ENCODE results near the gene OTX2. TPM values are rescaled to one million over a fixed set of nuclear protein-coding genes. Genes with fewer than 3 reads are reported as not detected.

OTX2 gene
- total and polyA plus RNA-seq, 2 of the 13 experiments (the other 11 are each of a cell fraction or from before 2014, with no cell fraction given), result not detected

- TF ChIP-seq CTCF (CRISPR knock-in tag; IDR thresholded peaks at IDR 0.05), result no peak
- no peak for TF ChIP-seq SMYD3 (CRISPR knock-in tag; IDR thresholded peaks at IDR 0.05)
- no peak for TF ChIP-seq ZNF331 (CRISPR knock-in tag; IDR thresholded peaks at IDR 0.05)
- no peak for TF ChIP-seq PHB2 (IDR thresholded peaks at IDR 0.05; ENCODE audit: partially characterized antibody)
- no peak for TF ChIP-seq POLR2AphosphoS5 (IDR thresholded peaks at IDR 0.05; ENCODE audit: low read depth, low read length)
- no peak for TF ChIP-seq NR2F6 (IDR thresholded peaks at IDR 0.05)
- no peak for TF ChIP-seq NR2F6 (CRISPR knock-in tag; IDR thresholded peaks at IDR 0.05)
- no peak for TF ChIP-seq POLR2G (IDR thresholded peaks at IDR 0.05; ENCODE audit: low read depth, low read length)
- no peak for TF ChIP-seq HOXA9 (CRISPR knock-in tag; IDR thresholded peaks at IDR 0.05; ENCODE audit: borderline replicate concordance)
- no peak for TF ChIP-seq ZNF121 (CRISPR knock-in tag; IDR thresholded peaks at IDR 0.05)
Measured at GRCh38 chr14:56797569-56798446, 12.5 kb downstream of the OTX2 start (continued).

- DNase-seq (ENCODE audit: low spot score) (no peak), FAIRE-seq (no peak), ATAC-seq (no peak)
- peaks cover 0 to 55% of the 10 kb centered on the region in 2 experiments; a peak in 4 of 5 replicates for H3K27me3 ChIP-seq (ENCODE audit: control insufficient read depth in 1 of 2, insufficient read depth in 2 of 2, low read length in 2 of 2)
- H4K20me1 ChIP-seq (ENCODE audit: insufficient read depth, low read length), result no peaks in the 10 kb centered on the region
- no peaks in the 10 kb centered on the region for H3K4me1 ChIP-seq (ENCODE audit: insufficient read depth, low read length)
- no peak overlapping the region for H3K4me2 ChIP-seq (ENCODE audit: low read depth, low read length)
- CTCF ChIA-PET (ENCODE audit: low intra/inter-chr PET ratio, low total read pairs), result no interaction called here
- H2AFZ ChIP-seq (ENCODE audit: low read length), result no peak overlapping the region
- BruUV-seq (replicated peaks), result no TSS peak
- intact Hi-C loops (cut with micrococcal nuclease; ENCODE audit: unreplicated experiment), result no loop called here
- no peak overlapping the region for H3K9ac ChIP-seq (ENCODE audit: insufficient read depth, low read depth, low read length)
- 74% methylated on average over 23 of the region's 23 CpGs for WGBS (ENCODE audit: low lambda C conversion rate)
- no peaks in the 10 kb centered on the region for H3K79me2 ChIP-seq (ENCODE audit: insufficient read depth, low read length)
- in situ Hi-C loops (cut with HindIII; ENCODE audit: extremely low pct_ligation_motif_present, low pct_unique_long_range_greater_than_20kb), result no loop called here
- POLR2A ChIA-PET, result no interaction called here
- no peaks in the 10 kb centered on the region for H3K36me3 ChIP-seq (replicated peaks in 1 of 2; ENCODE audit: control insufficient read depth in 1 of 2, insufficient read depth in 2 of 2, low read length in 2 of 2)
- no peak overlapping the region for H3K27ac ChIP-seq (ENCODE audit: extremely low read length, insufficient read depth, low read length)
- H3K9me3 ChIP-seq (ENCODE audit: low read length), result no peaks in the 10 kb centered on the region
- H3K4me3 ChIP-seq (replicated peaks in 1 of 3; ENCODE audit: insufficient read depth in 1 of 3, low read depth in 2 of 3, low read length in 3 of 3), result no peak overlapping the region
- no peak for TF ChIP-seq ZNF513 (CRISPR knock-in tag; conservative IDR thresholded peaks at IDR 0.05)
- no peak for TF ChIP-seq TRIM24 (CRISPR knock-in tag; IDR thresholded peaks at IDR 0.05)
- TF ChIP-seq ZNF354B (CRISPR knock-in tag; IDR thresholded peaks at IDR 0.05), result no peak
- no peak for TF ChIP-seq NONO (IDR thresholded peaks at IDR 0.05)
- no peak for TF ChIP-seq NONO (CRISPR knock-in tag; conservative IDR thresholded peaks at IDR 0.05)
- TF ChIP-seq SIN3B (IDR thresholded peaks at IDR 0.05; ENCODE audit: low read length), result no peak
- no peak for TF ChIP-seq MLX (CRISPR knock-in tag; IDR thresholded peaks at IDR 0.05)
- no peak for TF ChIP-seq KDM5A (IDR thresholded peaks at IDR 0.05; ENCODE audit: borderline replicate concordance, low read length)
- TF ChIP-seq NFIB (CRISPR knock-in tag; IDR thresholded peaks at IDR 0.05; ENCODE audit: borderline replicate concordance), result no peak
- no peak for TF ChIP-seq ZNF256 (CRISPR knock-in tag; conservative IDR thresholded peaks at IDR 0.05)
Measured at GRCh38 chr14:56797003-56797568, 13.2 kb downstream of the OTX2 start.

Data from HepG2 (cell line).